LNCAP (cell line): ENCODE results near the gene ZNF407.

ENCODE experiments used
- TF ChIP-seq, protein P1 (sequence below): fragments of 450-650 bp; IDR thresholded peaks from 2 replicates; pipeline ENCODE4 v1.5.1; 2017; ENCODE audit warnings: mild to moderate bottlenecking

Gene ZNF407

DNA sequence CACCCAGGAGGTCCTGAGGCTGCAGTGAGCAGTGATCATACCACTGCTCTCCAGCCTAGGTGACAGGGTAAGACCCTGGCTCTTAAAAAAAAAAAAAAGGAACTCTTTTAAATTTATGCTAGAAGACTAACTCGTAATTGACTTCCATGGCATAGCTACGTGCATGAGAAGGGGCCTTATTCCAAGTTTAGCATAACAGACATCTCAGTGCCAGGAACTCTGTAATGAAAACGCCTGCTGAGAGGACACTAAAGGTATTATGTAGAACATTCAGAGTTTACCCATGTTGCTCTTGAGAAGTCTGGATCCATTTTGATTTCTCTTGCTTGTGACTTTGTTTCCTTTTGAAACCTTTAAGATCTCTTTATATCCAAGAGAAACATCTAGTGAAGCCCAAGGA, 276.0 kb downstream of the ZNF407 start:
- TF ChIP-seq, protein P1, sequence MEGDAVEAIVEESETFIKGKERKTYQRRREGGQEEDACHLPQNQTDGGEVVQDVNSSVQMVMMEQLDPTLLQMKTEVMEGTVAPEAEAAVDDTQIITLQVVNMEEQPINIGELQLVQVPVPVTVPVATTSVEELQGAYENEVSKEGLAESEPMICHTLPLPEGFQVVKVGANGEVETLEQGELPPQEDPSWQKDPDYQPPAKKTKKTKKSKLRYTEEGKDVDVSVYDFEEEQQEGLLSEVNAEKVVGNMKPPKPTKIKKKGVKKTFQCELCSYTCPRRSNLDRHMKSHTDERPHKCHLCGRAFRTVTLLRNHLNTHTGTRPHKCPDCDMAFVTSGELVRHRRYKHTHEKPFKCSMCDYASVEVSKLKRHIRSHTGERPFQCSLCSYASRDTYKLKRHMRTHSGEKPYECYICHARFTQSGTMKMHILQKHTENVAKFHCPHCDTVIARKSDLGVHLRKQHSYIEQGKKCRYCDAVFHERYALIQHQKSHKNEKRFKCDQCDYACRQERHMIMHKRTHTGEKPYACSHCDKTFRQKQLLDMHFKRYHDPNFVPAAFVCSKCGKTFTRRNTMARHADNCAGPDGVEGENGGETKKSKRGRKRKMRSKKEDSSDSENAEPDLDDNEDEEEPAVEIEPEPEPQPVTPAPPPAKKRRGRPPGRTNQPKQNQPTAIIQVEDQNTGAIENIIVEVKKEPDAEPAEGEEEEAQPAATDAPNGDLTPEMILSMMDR: no peak

DNA sequence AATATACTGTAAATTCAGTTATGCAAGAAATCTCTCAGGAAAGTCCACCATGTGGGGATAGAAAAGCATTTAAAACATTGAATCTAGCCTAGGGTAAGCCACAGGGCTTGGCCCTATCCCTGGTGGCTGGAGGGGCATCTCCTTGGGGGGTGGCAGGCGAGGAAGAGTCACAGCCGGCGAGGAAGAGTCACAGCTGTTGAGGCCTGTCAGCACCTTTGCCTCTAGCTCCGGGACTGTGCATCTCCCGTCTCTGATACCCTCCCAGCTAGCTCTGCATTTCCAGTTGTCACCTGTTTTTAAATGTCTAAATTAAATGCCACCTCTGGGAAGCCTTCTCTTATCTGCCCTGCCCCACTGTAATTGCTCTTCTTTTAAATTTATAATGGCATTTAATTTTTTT, 276.7 kb downstream of the ZNF407 start:
- TF ChIP-seq, protein P1: no peak

DNA sequence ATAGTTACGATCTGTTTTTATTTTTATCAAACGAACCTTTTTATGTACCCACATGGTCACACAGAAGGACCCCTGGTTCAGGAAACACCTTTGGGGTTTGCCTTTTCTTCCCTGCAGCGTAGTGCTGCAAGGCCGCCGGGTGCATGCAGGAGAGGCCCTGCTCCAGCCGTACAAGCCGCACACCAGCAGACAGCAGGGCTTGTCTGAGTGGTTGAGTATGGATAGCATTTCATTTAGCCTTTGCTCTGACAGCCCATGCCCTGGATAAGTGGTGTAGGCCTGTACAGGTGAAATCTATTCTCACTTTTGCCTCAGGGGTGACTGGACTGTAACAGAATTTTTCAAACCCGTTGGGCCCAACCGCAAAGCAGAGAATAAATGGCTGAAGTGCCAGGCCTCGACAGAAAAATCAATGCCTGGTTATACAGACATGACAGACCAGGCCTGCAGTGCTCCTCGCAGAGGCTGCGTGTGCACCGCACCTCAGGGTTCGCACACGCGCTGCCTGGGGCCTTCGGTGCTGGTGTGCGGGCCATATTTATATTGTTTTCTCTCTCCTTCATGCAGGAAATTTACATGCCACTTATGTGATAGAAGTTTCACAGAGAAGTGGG, 279.1 kb downstream of the ZNF407 start:
- TF ChIP-seq, protein P1: no peak

DNA sequence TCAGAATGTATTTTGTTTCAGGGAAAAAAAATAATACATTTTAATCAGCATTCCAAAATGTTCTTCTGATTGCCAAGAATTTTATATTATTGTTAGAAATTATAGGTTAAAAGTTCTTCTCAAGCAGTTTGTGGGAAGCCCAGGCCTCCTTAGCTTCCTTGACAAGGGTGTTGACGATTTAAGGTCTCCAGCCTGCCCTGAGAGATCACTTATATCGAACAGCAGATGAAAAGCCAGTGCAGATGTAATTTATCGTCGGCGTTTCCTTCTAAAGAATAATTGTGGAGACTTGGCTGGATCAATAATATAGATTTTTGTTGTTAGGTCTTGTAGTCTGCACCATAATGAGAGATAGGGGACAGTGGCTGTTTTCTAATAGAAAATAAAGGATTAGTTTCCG, 280.6 kb downstream of the ZNF407 start:
- TF ChIP-seq, protein P1: no peak

DNA sequence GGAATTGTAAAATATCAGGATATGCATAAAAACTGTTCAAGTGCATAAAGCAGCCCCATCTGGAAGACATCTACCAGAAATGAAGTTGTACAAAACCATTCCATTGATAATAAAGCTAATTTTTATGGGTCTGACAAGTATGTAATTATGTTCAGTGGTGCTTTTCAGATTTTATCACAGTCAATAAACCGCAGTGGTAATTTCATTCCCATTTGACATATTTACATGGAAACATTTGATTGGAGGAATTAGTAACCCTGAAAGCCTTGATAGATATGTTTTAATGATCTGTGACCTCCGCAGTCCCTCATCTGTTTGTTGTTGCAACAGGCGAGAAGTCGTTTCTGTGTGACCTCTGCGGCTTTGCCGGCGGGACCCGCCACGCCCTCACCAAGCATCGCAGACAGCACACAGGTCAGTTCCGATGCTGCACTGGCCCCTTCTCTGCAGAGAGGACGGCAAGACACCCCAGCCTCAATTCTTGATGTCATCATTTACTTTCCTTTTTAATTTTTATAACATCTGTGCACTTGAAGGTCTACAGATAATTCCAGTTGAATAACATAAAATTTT, 283.1 kb downstream of the ZNF407 start:
- TF ChIP-seq, protein P1: no peak

DNA sequence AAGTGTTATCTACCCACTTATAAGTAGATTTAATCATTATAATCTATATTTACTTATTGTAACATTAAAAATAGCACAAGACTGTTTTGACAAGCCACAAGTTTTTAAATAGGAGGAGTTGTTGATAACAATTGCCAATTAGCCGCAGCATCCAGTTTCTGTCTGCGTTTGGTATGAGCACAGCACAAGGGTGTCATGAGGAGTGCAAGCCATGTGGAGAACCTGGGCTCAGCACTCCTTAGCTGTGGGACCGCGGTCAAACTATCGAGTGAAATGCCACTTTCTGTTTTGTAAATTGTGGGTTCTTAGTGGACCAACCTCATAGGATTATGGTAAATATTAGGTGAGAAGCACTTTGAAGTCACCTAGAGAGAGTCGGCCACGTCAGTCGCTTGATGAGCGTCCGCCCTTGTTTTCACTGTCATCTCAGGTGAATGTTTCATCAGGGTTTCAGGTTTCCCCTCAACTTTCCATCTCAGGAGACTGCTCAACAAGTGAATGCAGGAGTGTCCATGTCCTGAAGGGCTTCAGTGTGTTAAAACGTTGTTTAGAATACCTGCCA, 294.5 kb downstream of the ZNF407 start:
- TF ChIP-seq, protein P1: no peak

DNA sequence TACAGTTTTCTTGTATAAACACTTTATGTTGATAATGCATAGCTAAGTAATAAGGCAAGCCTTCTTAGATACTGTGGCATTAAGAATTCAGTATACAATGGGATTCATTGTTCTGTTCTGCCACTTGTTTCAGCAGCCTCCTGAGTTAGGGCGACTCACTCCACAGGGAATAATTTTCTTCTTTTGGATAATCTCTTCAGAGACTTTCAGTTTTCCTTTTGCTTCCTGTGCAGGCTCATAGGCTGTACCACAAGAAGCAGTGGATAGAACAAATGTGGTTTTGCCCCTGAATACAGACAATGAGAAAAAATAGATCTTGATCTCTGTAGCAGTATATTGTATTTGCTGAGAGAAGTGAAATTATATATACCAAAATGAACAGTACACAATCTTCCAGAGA, 298.0 kb downstream of the ZNF407 start:
- TF ChIP-seq, protein P1: no peak
